Skeletal muscle tissue (tissue), 4 donors: ENCODE data around the gene PLCB1. TPM values are rescaled to one million over a fixed set of nuclear protein-coding genes. Genes with fewer than 3 reads are reported as not detected.

ENCODE experiments used
- H3K27ac ChIP-seq: one replicate; pipeline ENCODE4 v1.7.0; 2013; ENCODE audit warnings: mild to moderate bottlenecking, low read depth, low read length, inconsistent platforms
- H3K27me3 ChIP-seq, 3 donors: one replicate each; pipeline ENCODE4 v1.7.0; 2013; ENCODE audit warnings: low read length in 3 of 3; ENCODE audit not compliant: control insufficient read depth in 3 of 3, insufficient read depth in 3 of 3
- H3K36me3 ChIP-seq, 3 donors: one replicate each; pipeline ENCODE4 v1.7.0; 2013; ENCODE audit warnings: low read length in 3 of 3; ENCODE audit not compliant: control insufficient read depth in 3 of 3, insufficient read depth in 3 of 3
- H3K4me1 ChIP-seq, 3 donors: one replicate each; pipeline ENCODE4 v1.7.0; 2013; ENCODE audit warnings: low read length in 3 of 3, mild to moderate bottlenecking in 3 of 3; ENCODE audit not compliant: control insufficient read depth in 3 of 3, insufficient read depth in 3 of 3
- H3K4me3 ChIP-seq, 3 donors: one replicate each; pipeline ENCODE4 v1.7.0; 2013; ENCODE audit warnings: low read length in 3 of 3
- H3K9ac ChIP-seq, 3 donors: one replicate each; pipeline ENCODE4 v1.7.0; 2013; ENCODE audit warnings: low read length in 3 of 3, mild to moderate bottlenecking in 3 of 3, moderate library complexity in 2 of 3, low read depth in 1 of 3
- H3K9me3 ChIP-seq, 3 donors: one replicate each; pipeline ENCODE4 v1.7.0; 2013; ENCODE audit warnings: low read length in 3 of 3; ENCODE audit not compliant: control insufficient read depth in 3 of 3
- total RNA-seq: library from RNA; depleted of rRNA; stranded (reverse); fragments of >200 nt; gene quantifications from one replicate; pipeline ENCODE4 v1.2.3, GENCODE V29; 2014
- donor health status: Osteomylitis.

Gene PLCB1
- total RNA-seq, 1 donor from 2014 or later = 13.0 TPM

DNA sequence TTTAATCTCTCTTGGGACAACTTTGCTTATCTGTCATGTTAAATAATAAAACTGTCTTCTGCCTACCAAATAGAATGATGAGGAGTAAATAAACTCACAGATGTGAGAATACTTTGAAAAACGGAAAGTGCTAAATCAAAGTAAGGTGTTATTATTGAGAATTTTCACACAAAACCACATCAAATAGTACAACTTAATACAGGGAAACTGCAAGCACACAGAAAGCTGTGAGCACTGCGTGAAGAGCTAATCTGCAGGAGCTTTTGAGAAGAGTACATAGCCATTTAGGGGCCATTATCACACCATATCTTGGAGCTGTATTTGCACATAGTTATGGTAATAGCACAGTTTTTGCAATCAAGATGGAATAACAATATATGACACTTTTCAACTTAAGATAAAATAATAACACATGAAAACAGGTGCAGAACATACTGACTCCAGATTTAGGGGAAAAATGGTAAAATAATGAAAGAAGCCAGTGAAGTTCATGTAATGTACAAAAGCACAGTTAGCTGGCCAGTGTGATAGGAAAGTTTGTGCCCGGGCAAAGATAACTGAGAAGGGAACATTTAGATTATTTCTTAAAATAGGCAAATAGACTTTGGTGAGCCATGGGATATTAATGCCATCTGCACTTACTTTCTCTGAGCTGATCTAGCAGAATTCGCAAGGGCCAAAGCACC is 538.3 kb downstream of the PLCB1 start:
- H3K4me3 ChIP-seq = no peak overlapping the region
- no peaks in the 10 kb centered on the region for H3K36me3 ChIP-seq
- no peaks in the 10 kb centered on the region for H3K9me3 ChIP-seq
- H3K4me1 ChIP-seq = peaks cover 7 to 24% (median 20%) of the 10 kb centered on the region in 3 donors
- no peaks in the 10 kb centered on the region for H3K27me3 ChIP-seq
- H3K9ac ChIP-seq = no peak overlapping the region
- H3K27ac ChIP-seq = no peak overlapping the region

DNA sequence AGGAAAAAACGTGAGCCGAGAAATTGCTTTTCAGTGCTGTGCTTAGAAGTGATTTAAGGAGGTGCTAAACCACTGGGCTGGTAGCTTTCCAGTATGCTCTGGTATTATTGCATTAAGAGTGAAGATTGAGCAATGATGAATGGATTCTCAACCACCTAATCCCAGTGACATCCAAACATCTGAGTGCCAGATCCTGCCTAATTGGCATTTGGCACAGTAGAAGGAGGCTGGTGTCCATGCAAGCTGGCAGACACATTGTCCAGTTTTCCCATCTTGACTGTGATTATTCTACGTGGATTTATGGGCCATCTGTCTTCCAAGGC is 538.8 kb downstream of the PLCB1 start:
- Histone ChIP-seq H3K36me3 (no peaks in the 10 kb centered on the region), H3K9me3 (no peaks in the 10 kb centered on the region), H3K9ac (no peak overlapping the region), H3K27ac (no peak overlapping the region), H3K27me3 (no peaks in the 10 kb centered on the region), H3K4me3 (no peak overlapping the region), H3K4me1 (peaks cover 7 to 24% (median 20%) of the 10 kb centered on the region in 3 donors)

DNA sequence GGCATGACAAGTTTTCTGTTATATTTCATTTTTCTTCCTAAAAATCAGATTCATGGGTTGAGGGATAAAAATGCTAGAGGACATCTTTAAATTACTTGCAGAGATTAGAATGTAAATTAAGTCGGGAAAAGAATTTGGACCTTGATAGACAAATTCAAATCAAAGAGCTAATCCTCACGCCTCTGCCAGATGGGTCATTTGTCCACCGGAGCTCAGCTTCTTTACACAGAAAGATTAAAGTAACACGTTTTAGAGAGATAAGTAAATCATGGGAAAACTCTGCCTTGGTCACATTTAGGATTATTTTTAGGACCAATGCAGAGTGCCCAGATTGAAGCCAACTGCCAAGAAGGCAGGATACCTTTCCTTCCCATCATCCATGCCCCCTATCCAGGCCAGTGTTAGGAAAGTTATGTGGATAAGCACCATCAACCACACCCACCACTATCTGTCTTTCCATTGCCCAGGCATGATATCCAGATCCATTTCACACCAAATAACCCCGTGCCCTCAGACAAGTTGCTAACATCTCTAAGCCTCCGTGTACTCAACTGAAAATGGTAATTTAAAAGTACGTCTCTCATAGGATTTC is 539.4 kb downstream of the PLCB1 start:
- Histone ChIP-seq H3K27ac (no peak overlapping the region), H3K27me3 (no peaks in the 10 kb centered on the region), H3K36me3 (no peaks in the 10 kb centered on the region), H3K9me3 (no peaks in the 10 kb centered on the region), H3K9ac (no peak overlapping the region), H3K4me1 (peaks cover 7 to 24% (median 20%) of the 10 kb centered on the region in 3 donors), H3K4me3 (no peak overlapping the region)

DNA sequence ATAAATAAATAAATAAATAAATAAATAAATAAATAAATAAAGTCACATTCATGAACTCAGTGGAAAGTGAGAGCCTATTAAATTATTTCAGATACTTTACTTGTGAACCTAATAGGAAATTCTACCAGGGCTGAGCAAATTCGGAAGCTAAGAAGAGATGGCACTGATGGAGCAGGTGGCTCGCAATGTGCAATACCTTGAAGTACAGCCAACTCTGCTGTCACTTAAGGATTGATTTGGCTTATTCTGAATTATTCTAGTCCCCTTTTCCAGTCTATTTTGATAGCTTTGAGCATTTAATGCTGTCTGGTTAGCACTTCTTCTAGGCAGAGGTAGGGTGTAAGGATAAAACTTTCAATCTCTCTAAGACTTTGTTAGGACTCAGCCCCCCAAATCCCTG is 541.0 kb downstream of the PLCB1 start:
- peaks cover 7 to 24% (median 12%) of the 10 kb centered on the region in 3 donors for H3K4me1 ChIP-seq
- H3K9ac ChIP-seq = no peak overlapping the region
- no peak overlapping the region for H3K4me3 ChIP-seq
- H3K9me3 ChIP-seq = no peaks in the 10 kb centered on the region
- no peaks in the 10 kb centered on the region for H3K36me3 ChIP-seq
- no peaks in the 10 kb centered on the region for H3K27me3 ChIP-seq
- no peak overlapping the region for H3K27ac ChIP-seq

DNA sequence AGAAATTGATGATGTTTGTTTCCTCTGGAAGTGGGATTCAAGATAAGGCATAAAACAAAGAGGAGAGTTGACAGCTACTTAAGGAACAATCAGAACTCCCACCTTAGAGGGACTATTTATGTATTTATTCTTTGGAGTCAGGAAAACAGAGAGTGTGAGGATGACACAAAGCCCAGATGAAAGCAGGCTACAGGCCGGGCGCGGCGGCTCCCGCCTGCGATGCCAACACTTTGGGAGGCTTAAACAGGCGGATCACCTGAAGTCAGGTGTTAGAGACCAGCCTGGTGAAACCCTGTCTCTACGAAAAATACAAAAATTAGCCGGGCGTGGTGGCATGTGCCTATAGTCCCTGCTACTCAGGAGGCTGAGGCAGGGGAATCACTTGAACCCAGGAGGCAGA is 543.8 kb downstream of the PLCB1 start:
- H3K9ac ChIP-seq = no peak overlapping the region
- H3K27me3 ChIP-seq = no peaks in the 10 kb centered on the region
- no peaks in the 10 kb centered on the region for H3K9me3 ChIP-seq
- no peak overlapping the region for H3K4me3 ChIP-seq
- peaks cover 2 to 18% (median 4%) of the 10 kb centered on the region in 3 donors for H3K4me1 ChIP-seq
- no peak overlapping the region for H3K27ac ChIP-seq
- H3K36me3 ChIP-seq = no peaks in the 10 kb centered on the region

DNA sequence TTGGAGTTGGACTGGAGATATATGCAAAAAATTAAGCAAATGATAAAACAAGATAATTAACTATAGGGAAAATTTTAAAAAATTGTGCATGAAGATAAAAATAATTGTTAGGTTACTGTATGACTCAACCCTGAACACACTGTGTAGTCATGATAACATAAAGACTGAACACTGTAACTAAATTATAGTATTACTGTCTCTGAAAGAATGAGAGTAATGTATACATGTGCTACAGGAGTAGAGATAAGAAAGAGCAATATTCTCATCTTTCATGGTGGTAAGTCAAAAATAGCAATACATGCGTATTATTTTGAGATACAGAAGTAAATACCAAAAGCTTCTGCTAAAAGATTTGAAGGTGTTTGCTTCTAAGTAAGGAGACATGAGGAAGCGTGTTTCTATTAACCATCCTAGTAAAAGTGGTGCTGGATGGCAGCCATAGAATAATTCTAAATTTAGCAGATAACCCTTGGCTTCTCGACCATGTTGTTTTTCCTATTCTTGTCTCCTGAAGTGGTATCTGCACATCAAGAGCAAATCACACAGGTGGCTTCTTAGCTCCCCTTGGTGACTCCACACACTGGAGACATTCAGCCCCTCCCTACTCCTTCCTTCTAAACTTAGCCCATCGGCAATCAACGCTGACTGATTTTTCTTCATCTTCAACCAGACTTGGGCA is 546.2 kb downstream of the PLCB1 start:
- Histone ChIP-seq H3K4me3 (no peak overlapping the region), H3K27ac (no peak overlapping the region), H3K9ac (no peak overlapping the region), H3K9me3 (no peaks in the 10 kb centered on the region), H3K27me3 (no peaks in the 10 kb centered on the region), H3K4me1 (peaks cover 0 to 8% (median 0%) of the 10 kb centered on the region in 3 donors), H3K36me3 (no peaks in the 10 kb centered on the region)

DNA sequence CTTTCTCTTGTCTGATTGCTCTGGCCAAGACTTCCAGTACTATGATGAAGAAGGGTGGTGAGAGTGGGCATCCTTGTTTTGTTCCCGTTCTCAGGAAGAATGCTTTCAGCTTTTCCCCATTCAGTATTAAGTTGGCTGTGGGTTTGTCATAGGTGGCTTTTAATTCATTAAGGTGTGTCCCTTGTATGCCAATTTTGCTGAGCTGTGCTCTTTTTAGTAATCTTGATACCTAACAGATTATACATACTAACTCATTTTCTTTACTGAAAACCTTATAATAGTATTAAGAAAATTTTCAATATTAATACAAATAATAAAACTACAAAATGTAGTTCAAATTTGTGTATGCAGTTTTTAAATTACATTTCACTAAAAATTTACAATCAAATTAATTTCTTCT is 557.3 kb downstream of the PLCB1 start:
- Histone ChIP-seq H3K36me3 (peaks cover 0 to 2% (median 0%) of the 10 kb centered on the region in 3 donors), H3K9me3 (peaks cover 0 to 3% (median 0%) of the 10 kb centered on the region in 3 donors), H3K27me3 (no peaks in the 10 kb centered on the region), H3K27ac (no peak overlapping the region), H3K4me3 (no peak overlapping the region), H3K9ac (no peak overlapping the region), H3K4me1 (no peaks in the 10 kb centered on the region)

DNA sequence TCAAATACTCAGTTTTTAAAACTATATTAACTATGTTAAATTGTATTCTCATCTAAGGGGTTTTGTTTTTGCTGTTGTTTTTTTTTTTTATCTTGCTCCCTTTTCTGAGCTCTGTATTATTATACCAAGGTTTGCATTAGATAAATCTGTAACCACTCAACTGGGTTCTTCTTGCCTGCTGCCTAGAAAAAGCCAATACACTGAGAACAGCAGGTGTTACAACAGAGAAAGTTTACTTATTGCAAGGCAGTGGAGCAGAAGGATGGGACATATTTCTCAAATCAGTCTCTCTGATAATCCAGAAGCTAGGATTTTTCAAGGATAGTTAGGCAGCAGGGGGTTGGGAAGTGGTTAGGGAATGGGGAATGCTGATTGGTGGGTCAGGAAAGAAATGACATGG is 558.0 kb downstream of the PLCB1 start:
- H3K27ac ChIP-seq = no peak overlapping the region
- H3K4me1 ChIP-seq = no peaks in the 10 kb centered on the region

DNA sequence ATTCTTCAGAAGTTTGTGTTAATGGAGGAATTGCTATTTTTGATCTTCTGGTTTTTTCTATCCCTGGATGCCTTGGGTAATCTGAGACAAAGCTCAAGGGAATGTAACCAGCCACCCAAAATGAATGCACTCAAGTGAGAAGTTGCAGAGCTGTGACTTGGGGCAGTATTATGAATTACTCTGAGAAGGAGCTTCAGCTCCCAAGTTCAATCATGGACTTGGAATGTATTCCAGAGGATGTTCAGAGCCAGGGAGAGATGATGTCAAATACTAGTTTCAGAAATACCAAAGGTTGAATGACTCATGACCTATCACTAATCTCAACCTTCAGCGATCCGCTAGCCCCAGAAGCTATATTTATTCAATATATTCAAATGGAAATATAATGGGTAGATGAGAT is 561.6 kb downstream of the PLCB1 start:
- H3K4me1 ChIP-seq = no peaks in the 10 kb centered on the region
- H3K9me3 ChIP-seq = peaks cover 0 to 3% (median 0%) of the 10 kb centered on the region in 3 donors
- H3K27ac ChIP-seq = no peak overlapping the region
- no peaks in the 10 kb centered on the region for H3K36me3 ChIP-seq
- no peak overlapping the region for H3K4me3 ChIP-seq
- no peak overlapping the region for H3K9ac ChIP-seq
- H3K27me3 ChIP-seq = no peaks in the 10 kb centered on the region

More for the DNA sequence above, 558.0 kb downstream of the PLCB1 start:
- H3K27me3 ChIP-seq = no peaks in the 10 kb centered on the region
- H3K9me3 ChIP-seq = peaks cover 0 to 3% (median 0%) of the 10 kb centered on the region in 3 donors
- H3K36me3 ChIP-seq = no peaks in the 10 kb centered on the region
- no peak overlapping the region for H3K9ac ChIP-seq
- no peak overlapping the region for H3K4me3 ChIP-seq

DNA sequence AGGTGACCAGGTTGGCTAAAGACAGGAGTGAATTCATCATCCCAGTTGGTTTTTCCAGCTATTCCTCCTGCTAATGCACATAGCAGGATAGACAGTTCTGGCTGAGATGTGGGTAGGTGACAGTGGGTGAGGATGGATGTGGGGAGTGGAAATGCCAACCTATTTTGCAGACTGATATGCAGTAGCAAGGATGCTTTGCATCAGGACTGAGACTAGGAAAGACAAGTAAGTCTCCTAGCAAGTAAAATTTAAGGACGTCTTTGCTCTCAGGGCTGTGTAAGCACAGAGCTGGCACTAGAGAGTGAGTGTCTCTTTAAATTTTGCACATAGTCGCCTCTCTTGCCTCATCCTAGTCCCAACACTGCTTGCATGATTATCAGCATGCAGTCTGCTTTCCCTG is 568.7 kb downstream of the PLCB1 start:
- Histone ChIP-seq H3K9me3 (no peaks in the 10 kb centered on the region), H3K4me3 (no peak overlapping the region), H3K27me3 (no peaks in the 10 kb centered on the region), H3K27ac (no peak overlapping the region), H3K4me1 (no peaks in the 10 kb centered on the region), H3K36me3 (peaks cover 0 to 4% (median 0%) of the 10 kb centered on the region in 3 donors), H3K9ac (no peak overlapping the region)
